Smooth muscle cell (in vitro differentiated cells): ENCODE results near the gene TUBGCP3. TPM values are rescaled to one million over a fixed set of nuclear protein-coding genes. Genes with fewer than 3 reads are reported as not detected.

Experiments
- DNase-seq: peaks from one replicate; lab custom pipeline; 2025; ENCODE audit not compliant: unreplicated experiment; lab: John Stamatoyannopoulos, UW
- H2AFZ ChIP-seq: fragments of 200-600 bp; sonication (generic); 2 replicates; pipeline ENCODE4 v1.6.0; 2016; ENCODE audit warnings: antibody characterized with exemption, low read depth, mild to moderate bottlenecking
- H3F3A ChIP-seq: fragments of 200-600 bp; sonication (generic); 2 replicates; pipeline ENCODE4 v1.6.0; 2017; ENCODE audit warnings: antibody characterized with exemption, low read depth
- H3K27ac ChIP-seq: fragments of 200-600 bp; sonication (generic); 2 replicates; pipeline ENCODE4 v1.5.1; 2016; ENCODE audit warnings: low read depth, mild to moderate bottlenecking
- H3K27me3 ChIP-seq: fragments of 200-600 bp; sonication (generic); 2 replicates; pipeline ENCODE4 v1.6.1; 2016; ENCODE audit warnings: low read depth, mild to moderate bottlenecking
- H3K36me3 ChIP-seq: fragments of 200-600 bp; sonication (generic); 2 replicates; pipeline ENCODE4 v1.5.1; 2016; ENCODE audit warnings: low read depth
- H3K4me1 ChIP-seq: fragments of 200-600 bp; sonication (generic); 2 replicates; pipeline ENCODE4 v1.5.1; 2016; ENCODE audit warnings: low read depth
- H3K4me2 ChIP-seq: fragments of 200-600 bp; sonication (generic); 2 replicates; pipeline ENCODE4 v1.6.0; 2016; ENCODE audit warnings: mild to moderate bottlenecking
- H3K4me3 ChIP-seq: fragments of 200-600 bp; sonication (generic); 2 replicates; pipeline ENCODE4 v1.5.1; 2016; ENCODE audit warnings: mild to moderate bottlenecking
- H3K79me2 ChIP-seq: fragments of 200-600 bp; sonication (generic); 2 replicates; pipeline ENCODE4 v1.6.0; 2016; ENCODE audit warnings: low read depth, mild to moderate bottlenecking
- H3K9ac ChIP-seq: fragments of 200-600 bp; sonication (generic); 2 replicates; pipeline ENCODE4 v1.6.0; 2016; ENCODE audit warnings: low read depth
- H3K9me3 ChIP-seq: fragments of 200-600 bp; sonication (generic); replicated peaks from 2 replicates; pipeline ENCODE4 v1.5.1; 2016; ENCODE audit warnings: low read depth
- H4K20me1 ChIP-seq: fragments of 200-600 bp; sonication (generic); 2 replicates; pipeline ENCODE4 v1.6.0; 2016; ENCODE audit warnings: low read depth
- CTCF ChIP-seq: fragments of 200-600 bp; sonication (generic); IDR thresholded peaks from 2 replicates; pipeline ENCODE4 v1.5.1; 2017; ENCODE audit warnings: borderline replicate concordance, mild to moderate bottlenecking, antibody characterized with exemption; ENCODE audit not compliant: insufficient read depth, poor library complexity, severe bottlenecking
- WGBS: methylation state at CpG from one replicate; pipeline ENCODE4 v1.1.7; 2016; ENCODE audit warnings: low lambda C conversion rate; 5-methylcytosine and 5-hydroxymethylcytosine counted together
- polyA plus RNA-seq: library from polyadenylated mRNA; unstranded; fragments of >200 nt; fragmentation: Nextera tagmentation; extraction: Ambion mirVana; gene quantifications from 2 replicates; pipeline ENCODE4 v1.2.1, GENCODE V29; 2016
- total RNA-seq: library from RNA; depleted of rRNA; stranded (reverse); fragments of >200 nt; gene quantifications from 2 replicates; pipeline ENCODE4 v1.2.3, GENCODE V29; 2014

Gene TUBGCP3
- total and polyA plus RNA-seq, 2 experiments from 2014 or later, result 9.4 to 12.4 TPM

GRCh38 chr13:112474869-112475268 lies 113.1 kb downstream of the TUBGCP3 start:
- TF ChIP-seq CTCF, result no peak
- no peak for DNase-seq
- WGBS, result 84% methylated on average over 8 of the region's 8 CpGs

GRCh38 chr13:112473818-112474217 lies 114.1 kb downstream of the TUBGCP3 start:
- no peak for TF ChIP-seq CTCF
- H2AFZ ChIP-seq, result no peak overlapping the region
- no peaks in the 10 kb centered on the region for H4K20me1 ChIP-seq
- H3K4me1 ChIP-seq, result no peaks in the 10 kb centered on the region
- no peaks in the 10 kb centered on the region for H3F3A ChIP-seq
- no peak overlapping the region for H3K9ac ChIP-seq
- DNase-seq, result no peak
- 95% methylated on average over 5 of the region's 5 CpGs for WGBS
- no peak overlapping the region for H3K4me2 ChIP-seq
- H3K27me3 ChIP-seq, result no peaks in the 10 kb centered on the region
- no peaks in the 10 kb centered on the region for H3K36me3 ChIP-seq
- no peaks in the 10 kb centered on the region for H3K79me2 ChIP-seq
- H3K4me3 ChIP-seq, result no peak overlapping the region
- no peaks in the 10 kb centered on the region for H3K9me3 ChIP-seq
- no peak overlapping the region for H3K27ac ChIP-seq

More at GRCh38 chr13:112474869-112475268, 113.1 kb downstream of the TUBGCP3 start:
- H2AFZ ChIP-seq, result no peak overlapping the region
- H3K9me3 ChIP-seq, result no peaks in the 10 kb centered on the region
- no peaks in the 10 kb centered on the region for H3K4me1 ChIP-seq
- H3K79me2 ChIP-seq, result no peaks in the 10 kb centered on the region
- no peak overlapping the region for H3K9ac ChIP-seq
- no peak overlapping the region for H3K4me2 ChIP-seq
- H3K27me3 ChIP-seq, result no peaks in the 10 kb centered on the region
- H3F3A ChIP-seq, result no peaks in the 10 kb centered on the region
- H4K20me1 ChIP-seq, result no peaks in the 10 kb centered on the region
- H3K36me3 ChIP-seq, result no peaks in the 10 kb centered on the region
- H3K4me3 ChIP-seq, result no peak overlapping the region
- no peak overlapping the region for H3K27ac ChIP-seq

- Histone ChIP-seq H2AFZ (no peak overlapping the region), H3K79me2 (no peaks in the 10 kb centered on the region), H3K27ac (no peak overlapping the region), H3K4me1 (no peaks in the 10 kb centered on the region), H3K4me2 (no peak overlapping the region), H3K9ac (no peak overlapping the region), H3K9me3 (no peaks in the 10 kb centered on the region), H3F3A (no peaks in the 10 kb centered on the region), H3K27me3 (no peaks in the 10 kb centered on the region), H3K4me3 (no peak overlapping the region), H4K20me1 (no peaks in the 10 kb centered on the region), H3K36me3 (no peaks in the 10 kb centered on the region)
- WGBS, result 91% methylated on average over 14 of the region's 14 CpGs
- no peak for DNase-seq
- no peak for TF ChIP-seq CTCF
These were observed 118.7 kb downstream of the TUBGCP3 start for GRCh38 chr13:112469071-112469745.

GRCh38 chr13:112468069-112468468 lies 119.9 kb downstream of the TUBGCP3 start:
- H3K4me2 ChIP-seq, result no peak overlapping the region
- DNase-seq, result no peak
- no peak for TF ChIP-seq CTCF
- no peaks in the 10 kb centered on the region for H3K4me1 ChIP-seq
- no peak overlapping the region for H3K4me3 ChIP-seq
- no peak overlapping the region for H3K9ac ChIP-seq
- no peak overlapping the region for H3K27ac ChIP-seq
- H3K9me3 ChIP-seq, result no peaks in the 10 kb centered on the region
- H3F3A ChIP-seq, result no peaks in the 10 kb centered on the region
- WGBS, result 91% methylated on average over 10 of the region's 10 CpGs
- H2AFZ ChIP-seq, result no peak overlapping the region
- no peaks in the 10 kb centered on the region for H3K36me3 ChIP-seq
- no peaks in the 10 kb centered on the region for H3K79me2 ChIP-seq
- no peaks in the 10 kb centered on the region for H4K20me1 ChIP-seq
- H3K27me3 ChIP-seq, result no peaks in the 10 kb centered on the region
